OCI-LY1 (cell line): ENCODE measurements around the gene AFAP1L2.

Source experiments
- H2AFZ ChIP-seq: fragments of 200-600 bp; sonication (generic), shearing (Covaris generic); 2 replicates; pipeline ENCODE4 v1.6.0; 2014; ENCODE audit warnings: antibody characterized with exemption, mild to moderate bottlenecking, low read length
- H3F3A ChIP-seq: fragments of 200-600 bp; sonication (generic), shearing (Covaris generic); 2 replicates; pipeline ENCODE4 v1.6.0; 2014; ENCODE audit warnings: mild to moderate bottlenecking, antibody characterized with exemption, low read length, moderate library complexity; ENCODE audit not compliant: insufficient read depth
- H3K27ac ChIP-seq: fragments of 200-600 bp; sonication (generic); 2 replicates; pipeline ENCODE4 v1.5.1; 2014; ENCODE audit warnings: low read length, mixed run types, mild to moderate bottlenecking, low read depth; ENCODE audit not compliant: poor library complexity, severe bottlenecking
- H3K27me3 ChIP-seq: fragments of 200-600 bp; sonication (generic); 2 replicates; pipeline ENCODE4 v1.6.0; 2014; ENCODE audit warnings: antibody characterized with exemption, mild to moderate bottlenecking, low read length, moderate library complexity; ENCODE audit not compliant: insufficient read depth
- H3K36me3 ChIP-seq: fragments of 200-600 bp; sonication (generic); 2 replicates; pipeline ENCODE4 v1.6.1; 2014; ENCODE audit warnings: mild to moderate bottlenecking, antibody characterized with exemption, low read length, moderate library complexity, mixed read lengths; ENCODE audit not compliant: insufficient read depth
- H3K4me1 ChIP-seq: fragments of 200-600 bp; sonication (generic); 2 replicates; pipeline ENCODE4 v1.5.1; 2014; ENCODE audit warnings: mild to moderate bottlenecking, low read length, moderate library complexity; ENCODE audit not compliant: insufficient read depth, severe bottlenecking
- H3K4me2 ChIP-seq: fragments of 200-600 bp; sonication (generic), shearing (Covaris generic); 2 replicates; pipeline ENCODE4 v1.6.1; 2014; ENCODE audit warnings: low read length
- H3K4me3 ChIP-seq: fragments of 200-600 bp; sonication (generic); 2 replicates; pipeline ENCODE4 v1.5.1; 2014; ENCODE audit warnings: low read length, low read depth, mild to moderate bottlenecking, mixed read lengths; ENCODE audit not compliant: poor library complexity, severe bottlenecking
- H3K79me2 ChIP-seq: fragments of 200-600 bp; shearing (Covaris generic); 2 replicates; pipeline ENCODE4 v1.6.1; 2016; ENCODE audit warnings: mixed run types, low read length, mixed read lengths; ENCODE audit not compliant: insufficient read depth
- H3K9ac ChIP-seq: fragments of 200-600 bp; sonication (generic), shearing (Covaris generic); 2 replicates; pipeline ENCODE4 v1.6.1; 2014; ENCODE audit warnings: mild to moderate bottlenecking, low read length, mixed read lengths
- H3K9me2 ChIP-seq: fragments of 200-600 bp; sonication (generic), shearing (Covaris generic); 2 replicates; pipeline ENCODE4 v1.6.1; 2014; ENCODE audit warnings: low read depth, mild to moderate bottlenecking, low read length, mixed read lengths
- H3K9me3 ChIP-seq: fragments of 200-600 bp; shearing (Covaris generic); 2 replicates; pipeline ENCODE4 v1.6.1; 2014; ENCODE audit warnings: low read length, mixed read lengths
- H4K20me1 ChIP-seq: fragments of 200-600 bp; sonication (generic), shearing (Covaris generic); 2 replicates; pipeline ENCODE4 v1.6.0; 2016; ENCODE audit warnings: mild to moderate bottlenecking, low read length; ENCODE audit not compliant: insufficient read depth
- CTCF ChIP-seq: fragments of 200-600 bp; sonication (generic), shearing (Covaris generic); IDR thresholded peaks from 2 replicates; pipeline ENCODE4 v1.5.1; 2017; ENCODE audit warnings: mild to moderate bottlenecking, antibody characterized with exemption, low read length, moderate library complexity, mixed read lengths
- EZH2 ChIP-seq: fragments of 200-600 bp; sonication (generic), shearing (Covaris generic); IDR thresholded peaks from 2 replicates; pipeline ENCODE4 v1.8.0; 2017; ENCODE audit warnings: borderline replicate concordance, mixed run types, mild to moderate bottlenecking, antibody characterized with exemption, low read length, moderate library complexity, mixed read lengths

The AFAP1L2 gene

GRCh38 chr10:114273910-114274309, 130.4 kb downstream of the AFAP1L2 start:
- Histone ChIP-seq H3F3A (no peaks in the 10 kb centered on the region), H3K27ac (no peak overlapping the region), H3K9ac (no peak overlapping the region), H4K20me1 (no peaks in the 10 kb centered on the region), H3K79me2 (no peaks in the 10 kb centered on the region), H3K4me1 (no peaks in the 10 kb centered on the region), H2AFZ (no peak overlapping the region), H3K9me3 (no peaks in the 10 kb centered on the region), H3K9me2 (no peaks in the 10 kb centered on the region), H3K36me3 (no peaks in the 10 kb centered on the region), H3K4me2 (no peak overlapping the region), H3K27me3 (no peaks in the 10 kb centered on the region), H3K4me3 (no peak overlapping the region)
- TF ChIP-seq CTCF (no peak), EZH2 (no peak)

GRCh38 chr10:114272696-114273095, 131.6 kb downstream of the AFAP1L2 start:
- no peak overlapping the region for H3K4me2 ChIP-seq

GRCh38 chr10:114271779-114272167, 132.5 kb downstream of the AFAP1L2 start:
- Histone ChIP-seq H3K4me3 (no peak overlapping the region), H3F3A (no peaks in the 10 kb centered on the region), H3K9ac (no peak overlapping the region), H3K36me3 (no peaks in the 10 kb centered on the region), H4K20me1 (no peaks in the 10 kb centered on the region), H3K27ac (no peak overlapping the region), H3K79me2 (no peaks in the 10 kb centered on the region), H3K27me3 (no peaks in the 10 kb centered on the region), H3K4me2 (no peak overlapping the region), H3K9me3 (no peaks in the 10 kb centered on the region), H3K4me1 (no peaks in the 10 kb centered on the region), H3K9me2 (no peaks in the 10 kb centered on the region), H2AFZ (no peak overlapping the region)
- TF ChIP-seq CTCF, result no peak
- TF ChIP-seq EZH2, result no peak

More at GRCh38 chr10:114272696-114273095, 131.6 kb downstream of the AFAP1L2 start:
- H3K4me3 ChIP-seq, result no peak overlapping the region
- TF ChIP-seq EZH2, result no peak
- TF ChIP-seq CTCF, result no peak
- H3K9me2 ChIP-seq, result no peaks in the 10 kb centered on the region
- H2AFZ ChIP-seq, result no peak overlapping the region
- H4K20me1 ChIP-seq, result no peaks in the 10 kb centered on the region
- no peaks in the 10 kb centered on the region for H3K79me2 ChIP-seq
- no peaks in the 10 kb centered on the region for H3F3A ChIP-seq
- H3K9me3 ChIP-seq, result no peaks in the 10 kb centered on the region
- no peaks in the 10 kb centered on the region for H3K4me1 ChIP-seq
- no peak overlapping the region for H3K27ac ChIP-seq
- no peaks in the 10 kb centered on the region for H3K27me3 ChIP-seq
- no peaks in the 10 kb centered on the region for H3K36me3 ChIP-seq
- H3K9ac ChIP-seq, result no peak overlapping the region
